Measurements from ENCODE around the gene FAM200C. TPM values are rescaled to one million over a fixed set of nuclear protein-coding genes. Genes with fewer than 3 reads are reported as not detected.

FAM200C gene
- total and polyA plus RNA-seq, 9 donors, result 4.8 to 14.3 (median 8.0) TPM

DNA sequence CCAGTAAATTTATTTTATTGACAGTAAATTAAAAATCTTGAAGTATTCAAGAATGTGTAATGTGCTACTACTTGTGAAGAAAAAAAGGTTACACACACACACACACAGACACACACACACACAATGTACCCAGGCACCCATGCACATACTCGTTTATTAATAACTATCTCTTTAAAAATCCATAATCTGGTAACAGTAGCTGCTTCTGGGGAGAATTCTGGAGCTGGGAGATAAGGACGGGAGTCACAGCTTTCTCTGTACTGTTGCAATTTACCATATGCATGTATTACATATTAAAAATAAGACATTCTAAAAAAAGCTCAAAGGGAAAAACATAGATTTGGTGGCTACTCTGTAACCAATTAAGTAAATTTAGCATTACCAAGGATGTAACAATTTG lies 21.5 kb downstream of the FAM200C start:
- Histone ChIP-seq H3K36me3 (no peaks in the 10 kb centered on the region), H3K9me3 (no peaks in the 10 kb centered on the region), H3K4me1 (ENCODE audit: insufficient read depth) (no peaks in the 10 kb centered on the region), H3K27ac (no peak overlapping the region), H3K4me3 (no peak overlapping the region), H3K27me3 (no peaks in the 10 kb centered on the region)
- no peak for TF ChIP-seq CTCF (IDR thresholded peaks at IDR 0.05)
- no peak for TF ChIP-seq EP300 (IDR thresholded peaks at IDR 0.05)
- no peak for DNase-seq
- intact Hi-C loops (cut with DNase I), result no loop called here
- WGBS, 3 donors, result 27 to 50% (median 35%) methylated on average over 2 of the region's 2 CpGs

- H3K9me3 ChIP-seq, result no peaks in the 10 kb centered on the region
- no peaks in the 10 kb centered on the region for H3K27me3 ChIP-seq
- WGBS, 3 donors, result 81 to 85% (median 84%) methylated on average over 5 of the region's 5 CpGs
- TF ChIP-seq CTCF (IDR thresholded peaks at IDR 0.05) (no peak), EP300 (IDR thresholded peaks at IDR 0.05) (no peak), POLR2A (IDR thresholded peaks at IDR 0.05) (no peak)
- DNase-seq, result no peak
- H3K36me3 ChIP-seq, result no peaks in the 10 kb centered on the region
- H3K4me3 ChIP-seq, result no peak overlapping the region
- no peak overlapping the region for H3K27ac ChIP-seq
- H3K4me1 ChIP-seq (ENCODE audit: insufficient read depth), result no peaks in the 10 kb centered on the region
- intact Hi-C loops (cut with DNase I), result no loop called here
These were observed 22.2 kb downstream of the FAM200C start for GRCh38 chr5:160377651-160378050.

GRCh38 chr5:160376416-160376815 lies 23.4 kb downstream of the FAM200C start:
- TF ChIP-seq EP300 (IDR thresholded peaks at IDR 0.05), result no peak
- no peak for TF ChIP-seq POLR2A (IDR thresholded peaks at IDR 0.05)
- TF ChIP-seq CTCF (IDR thresholded peaks at IDR 0.05), result no peak
- intact Hi-C loops (cut with DNase I), result no loop called here
- no peak overlapping the region for H3K4me3 ChIP-seq

DNA sequence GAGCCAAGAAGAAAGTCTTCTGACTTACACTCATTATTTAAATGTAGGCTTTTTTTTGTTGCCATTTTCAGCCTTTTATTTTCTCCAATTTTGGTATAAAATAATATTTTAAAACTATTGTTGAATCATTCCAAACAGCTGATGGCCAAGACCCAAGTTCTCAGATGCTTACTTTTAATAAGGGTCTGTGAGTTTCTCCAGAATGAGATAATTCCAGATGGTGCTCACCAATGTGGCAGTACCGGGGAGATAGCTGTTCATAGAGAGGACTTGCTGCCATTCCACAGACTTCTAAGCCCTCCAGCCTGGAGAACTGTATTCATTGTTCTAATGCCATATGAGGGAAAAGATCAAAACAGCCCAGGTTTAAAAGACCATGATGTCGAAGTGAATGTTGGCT lies 24.2 kb downstream of the FAM200C start:
- DNase-seq, result no peak
- Histone ChIP-seq H3K36me3 (no peaks in the 10 kb centered on the region), H3K27me3 (no peaks in the 10 kb centered on the region), H3K9me3 (no peaks in the 10 kb centered on the region), H3K4me3 (no peak overlapping the region), H3K27ac (no peak overlapping the region), H3K4me1 (ENCODE audit: insufficient read depth) (no peaks in the 10 kb centered on the region)
- intact Hi-C loops (cut with DNase I), result no loop called here
- WGBS, 3 donors, result 19 to 37% (median 30%) methylated on average over 2 of the region's 2 CpGs
- no peak for TF ChIP-seq EP300 (IDR thresholded peaks at IDR 0.05)
- TF ChIP-seq POLR2A (IDR thresholded peaks at IDR 0.05), result no peak
- no peak for TF ChIP-seq CTCF (IDR thresholded peaks at IDR 0.05)

More at GRCh38 chr5:160376416-160376815, 23.4 kb downstream of the FAM200C start:
- H3K36me3 ChIP-seq, result no peaks in the 10 kb centered on the region
- DNase-seq, result no peak
- H3K4me1 ChIP-seq (ENCODE audit: insufficient read depth), result no peaks in the 10 kb centered on the region
- no peaks in the 10 kb centered on the region for H3K27me3 ChIP-seq
- no peaks in the 10 kb centered on the region for H3K9me3 ChIP-seq
- no peak overlapping the region for H3K27ac ChIP-seq

- TF ChIP-seq POLR2A (IDR thresholded peaks at IDR 0.05) (no peak), CTCF (IDR thresholded peaks at IDR 0.05) (no peak)
- Histone ChIP-seq H3K36me3 (no peaks in the 10 kb centered on the region), H3K9me3 (no peaks in the 10 kb centered on the region), H3K27me3 (no peaks in the 10 kb centered on the region), H3K27ac (no peak overlapping the region), H3K4me3 (no peak overlapping the region), H3K4me1 (ENCODE audit: insufficient read depth) (no peaks in the 10 kb centered on the region)
- intact Hi-C loops (cut with DNase I), result no loop called here
- DNase-seq, result no peak
These were observed 24.7 kb downstream of the FAM200C start for GRCh38 chr5:160375166-160375565.

Measured in ovary (tissue), 9 donors.